Transverse colon (tissue), 4 donors: ENCODE measurements around the gene TRAIP. TPM values are rescaled to one million over a fixed set of nuclear protein-coding genes. Genes with fewer than 3 reads are reported as not detected.

ENCODE experiments used
- DNase-seq: peaks from one replicate; pipeline ENCODE4 v3.0.0-alpha.2; 2019
- H3K27ac ChIP-seq, 4 donors: fragments of 200-600 bp; sonication (generic); 2 replicates each; pipeline ENCODE4 v1.5.1; 2016 to 2018; ENCODE audit warnings: inconsistent platforms in 4 of 4
- H3K27me3 ChIP-seq: fragments of 200-600 bp; sonication (generic); 2 replicates; pipeline ENCODE4 v1.5.1; 2017; ENCODE audit warnings: inconsistent platforms
- H3K36me3 ChIP-seq, 4 donors: fragments of 200-600 bp; sonication (generic); 2 replicates each; pipeline ENCODE4 v1.5.1; 2017 to 2019; ENCODE audit warnings: inconsistent platforms in 4 of 4
- H3K4me1 ChIP-seq, 4 donors: fragments of 200-600 bp; sonication (generic); 2 replicates each; pipeline ENCODE4 v1.5.1; 2017 to 2020; ENCODE audit warnings: inconsistent platforms in 4 of 4
- H3K4me3 ChIP-seq, 4 donors: fragments of 200-600 bp; sonication (generic); 1 replicate in 1 of 4; 2 replicates in 3 of 4; pipeline versions ENCODE4 v1.5.1 to v1.6.1; 2017 to 2019; ENCODE audit warnings: inconsistent platforms in 4 of 4
- H3K9me3 ChIP-seq, 2 donors: fragments of 200-600 bp; sonication (generic); 2 replicates each; pipeline ENCODE4 v1.5.1; 2017 to 2019; ENCODE audit warnings: inconsistent platforms in 2 of 2
- EP300 ChIP-seq: sonication (generic); formaldehyde crosslinking; IDR thresholded peaks from one replicate; pipeline ENCODE4 v1.6.1; 2017; ENCODE audit warnings: antibody characterized with exemption, low read depth
- POLR2A ChIP-seq: fragments of 450-650 bp; IDR thresholded peaks from one replicate; pipeline ENCODE4 v1.6.1; 2016; ENCODE audit warnings: antibody characterized with exemption, mild to moderate bottlenecking, moderate library complexity
- POLR2AphosphoS5 ChIP-seq, 3 donors: sonication (generic); formaldehyde crosslinking; IDR thresholded peaks; one replicate each; pipeline ENCODE4 v1.6.1; 2016; ENCODE audit warnings: antibody characterized with exemption in 3 of 3
- WGBS, 2 donors: methylation state at CpG; one replicate each; pipeline ENCODE4 v1.1.5; 2018; ENCODE audit warnings: low coverage in 1 of 2; 5-methylcytosine and 5-hydroxymethylcytosine counted together
- in situ Hi-C, 4 donors: fragments of 200-750 bp; cut with MboI; loops; one replicate each; pipeline versions ENCODE4 v1.15.0 to v1.15.1; 2017; ENCODE audit warnings: low sequenced_read_pairs in 3 of 4, low pct_ligation_motif_present in 1 of 4, low pct_unique_long_range_greater_than_20kb in 1 of 4
- intact Hi-C: fragments of 100-400 bp; cut with DNase I; formaldehyde crosslinking; loops from one replicate; pipeline ENCODE4 v1.15.1; 2023; ENCODE audit warnings: low total_unique reads
- total RNA-seq, 4 donors: library from RNA; depleted of rRNA; stranded (reverse); fragments of >200 nt; gene quantifications; one replicate each; pipeline ENCODE4 v1.1.0, GENCODE V29; 2016
- TF ChIP-seq, protein P1 (sequence below), 5 experiments: fragments of 200-600 bp in 3 of 5; fragments of 450-650 bp in 2 of 5; sonication (generic) in 3 of 5; IDR thresholded peaks; 1 replicate in 2 of 5; 2 replicates in 3 of 5; pipeline ENCODE4 v1.5.1; 2016 to 2017; ENCODE audit warnings: antibody characterized with exemption in 5 of 5, inconsistent platforms in 3 of 5, mild to moderate bottlenecking in 2 of 5, moderate library complexity in 1 of 5

Gene TRAIP
- total RNA-seq, 4 donors from 2014 or later, result 1.2 to 1.7 (median 1.6) TPM

DNA sequence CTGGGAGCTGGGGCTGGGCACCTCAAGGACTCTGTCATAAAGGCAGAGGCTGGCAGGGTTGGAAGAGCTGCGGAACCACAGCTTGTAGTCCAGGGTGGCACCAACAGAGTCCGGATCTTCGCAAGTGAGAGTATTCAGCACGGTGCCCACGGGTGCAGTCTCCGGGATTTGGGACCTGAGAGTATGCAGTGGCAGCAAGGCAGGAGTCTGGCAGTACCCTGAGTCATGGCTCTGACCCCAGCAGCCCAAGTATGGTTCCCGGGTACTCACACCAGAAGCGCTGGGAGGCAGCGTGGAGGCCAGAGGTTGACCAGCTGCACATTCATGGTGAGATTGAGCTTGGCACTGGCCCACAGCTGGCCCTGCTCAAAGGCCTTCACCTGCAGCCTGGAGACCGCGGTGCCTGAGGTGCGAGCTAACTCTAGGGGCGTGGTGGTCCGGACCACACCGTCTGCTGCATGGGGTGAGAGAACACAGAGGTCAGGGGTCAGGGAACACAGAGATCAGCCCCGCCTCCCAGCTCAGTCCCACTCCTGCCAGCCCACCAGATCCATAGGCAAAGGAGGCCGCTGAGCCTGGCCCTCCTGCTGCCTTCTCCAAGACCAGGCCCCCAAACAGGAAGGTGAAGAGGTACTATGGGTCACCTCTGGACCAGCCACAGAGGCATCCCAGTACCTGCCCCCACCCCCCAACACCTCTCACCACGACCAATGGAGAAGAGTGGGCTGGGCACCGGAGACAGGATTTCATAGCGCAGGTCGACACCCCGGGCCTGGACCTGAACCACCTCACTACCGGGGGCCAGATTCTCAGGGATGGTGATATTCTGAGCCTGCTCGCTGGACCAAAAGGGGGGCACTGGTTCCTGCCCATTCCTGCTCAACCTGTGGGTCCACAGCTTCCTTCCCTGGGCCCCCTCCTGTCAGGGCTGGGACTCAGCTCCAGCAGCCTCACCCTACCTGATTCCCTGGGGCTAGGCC is 61.1 kb downstream of the TRAIP start:
- H3K36me3 ChIP-seq, result no peaks in the 10 kb centered on the region
- no peaks in the 10 kb centered on the region for H3K4me1 ChIP-seq
- H3K27me3 ChIP-seq, result no peaks in the 10 kb centered on the region
- WGBS, 2 donors, result 86% methylated on average over 24 of the region's 24 CpGs; no CpG with 5 or more reads in 1 of the 2 donors
- DNase-seq, result no peak
- H3K9me3 ChIP-seq, result no peaks in the 10 kb centered on the region
- intact Hi-C loops (no loop called here), in situ Hi-C loops (no loop called here)
- no peak overlapping the region for H3K27ac ChIP-seq
- H3K4me3 ChIP-seq, result no peak overlapping the region
- TF ChIP-seq POLR2AphosphoS5 (IDR thresholded peaks at IDR 0.05) (no peak), EP300 (no peak), POLR2A (no peak)
- TF ChIP-seq, protein P1, sequence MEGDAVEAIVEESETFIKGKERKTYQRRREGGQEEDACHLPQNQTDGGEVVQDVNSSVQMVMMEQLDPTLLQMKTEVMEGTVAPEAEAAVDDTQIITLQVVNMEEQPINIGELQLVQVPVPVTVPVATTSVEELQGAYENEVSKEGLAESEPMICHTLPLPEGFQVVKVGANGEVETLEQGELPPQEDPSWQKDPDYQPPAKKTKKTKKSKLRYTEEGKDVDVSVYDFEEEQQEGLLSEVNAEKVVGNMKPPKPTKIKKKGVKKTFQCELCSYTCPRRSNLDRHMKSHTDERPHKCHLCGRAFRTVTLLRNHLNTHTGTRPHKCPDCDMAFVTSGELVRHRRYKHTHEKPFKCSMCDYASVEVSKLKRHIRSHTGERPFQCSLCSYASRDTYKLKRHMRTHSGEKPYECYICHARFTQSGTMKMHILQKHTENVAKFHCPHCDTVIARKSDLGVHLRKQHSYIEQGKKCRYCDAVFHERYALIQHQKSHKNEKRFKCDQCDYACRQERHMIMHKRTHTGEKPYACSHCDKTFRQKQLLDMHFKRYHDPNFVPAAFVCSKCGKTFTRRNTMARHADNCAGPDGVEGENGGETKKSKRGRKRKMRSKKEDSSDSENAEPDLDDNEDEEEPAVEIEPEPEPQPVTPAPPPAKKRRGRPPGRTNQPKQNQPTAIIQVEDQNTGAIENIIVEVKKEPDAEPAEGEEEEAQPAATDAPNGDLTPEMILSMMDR (IDR thresholded peaks at IDR 0.05), result no peak

DNA sequence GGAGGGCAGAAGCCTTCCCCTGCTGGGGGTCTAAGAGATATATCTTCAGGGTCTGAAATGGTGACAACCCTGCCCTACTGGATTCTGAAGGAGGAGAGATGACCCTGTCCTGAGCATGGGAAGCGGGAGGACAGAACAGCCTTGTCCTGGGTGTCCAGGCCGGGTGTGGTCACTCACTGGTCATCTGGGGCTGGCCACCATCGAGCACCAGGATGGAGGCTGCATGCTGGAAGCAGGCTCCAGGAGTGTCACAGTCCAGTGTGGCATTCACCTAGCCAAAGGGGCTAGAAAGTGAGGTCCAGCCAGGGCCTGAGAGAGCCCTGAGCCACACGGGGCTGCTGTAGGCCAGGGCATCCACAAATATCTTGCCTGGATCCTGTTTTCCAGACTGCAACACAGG is 61.9 kb downstream of the TRAIP start:
- TF ChIP-seq, protein P1 (IDR thresholded peaks at IDR 0.05), result no peak
- no peak for DNase-seq
- Histone ChIP-seq H3K9me3 (no peaks in the 10 kb centered on the region), H3K4me3 (no peak overlapping the region), H3K4me1 (no peaks in the 10 kb centered on the region), H3K27ac (no peak overlapping the region), H3K27me3 (no peaks in the 10 kb centered on the region), H3K36me3 (no peaks in the 10 kb centered on the region)
- intact Hi-C loops, result no loop called here
- WGBS, 2 donors, result 60% methylated on average over 4 of the region's 4 CpGs; no CpG with 5 or more reads in 1 of the 2 donors
- in situ Hi-C loops, result no loop called here

DNA sequence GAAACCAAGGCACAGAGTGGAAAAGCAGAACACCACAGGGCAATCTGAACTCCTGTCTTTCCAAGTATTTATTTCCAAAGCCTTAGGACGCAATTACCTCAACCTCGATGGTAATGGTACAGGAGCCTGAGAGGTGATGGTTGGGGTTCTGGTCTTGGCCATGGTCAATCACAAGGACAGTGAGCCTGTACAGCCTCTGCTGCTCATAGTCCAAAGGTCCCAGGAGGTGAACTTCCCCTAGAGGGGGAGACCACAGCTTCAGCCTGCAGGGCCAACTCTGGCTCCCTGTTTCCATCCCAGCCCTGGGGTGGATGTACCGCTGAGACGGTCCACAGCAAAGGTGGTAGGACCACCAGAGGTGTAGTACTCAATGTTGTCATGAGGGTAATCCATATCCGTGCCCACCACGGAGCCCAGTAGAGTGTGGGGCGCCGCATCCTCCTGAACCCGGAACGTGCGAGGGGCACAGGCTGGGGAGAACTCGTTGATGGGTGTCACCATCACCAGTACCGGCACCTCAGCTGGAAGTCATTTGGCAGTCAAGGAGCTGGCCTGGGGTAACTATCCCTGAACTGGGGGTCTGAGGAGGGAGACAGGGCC is 62.8 kb downstream of the TRAIP start:
- Histone ChIP-seq H3K27me3 (no peaks in the 10 kb centered on the region), H3K4me3 (no peak overlapping the region), H3K36me3 (no peaks in the 10 kb centered on the region), H3K4me1 (no peaks in the 10 kb centered on the region), H3K27ac (no peak overlapping the region), H3K9me3 (no peaks in the 10 kb centered on the region)
- in situ Hi-C loops (no loop called here), intact Hi-C loops (no loop called here)
- TF ChIP-seq POLR2A, result no peak
- TF ChIP-seq EP300, result no peak
- TF ChIP-seq POLR2AphosphoS5 (IDR thresholded peaks at IDR 0.05), result no peak
- TF ChIP-seq, protein P1 (IDR thresholded peaks at IDR 0.05), result no peak
- WGBS, 2 donors, result 94% methylated on average over 13 of the region's 13 CpGs; no CpG with 5 or more reads in 1 of the 2 donors
- DNase-seq, result no peak

DNA sequence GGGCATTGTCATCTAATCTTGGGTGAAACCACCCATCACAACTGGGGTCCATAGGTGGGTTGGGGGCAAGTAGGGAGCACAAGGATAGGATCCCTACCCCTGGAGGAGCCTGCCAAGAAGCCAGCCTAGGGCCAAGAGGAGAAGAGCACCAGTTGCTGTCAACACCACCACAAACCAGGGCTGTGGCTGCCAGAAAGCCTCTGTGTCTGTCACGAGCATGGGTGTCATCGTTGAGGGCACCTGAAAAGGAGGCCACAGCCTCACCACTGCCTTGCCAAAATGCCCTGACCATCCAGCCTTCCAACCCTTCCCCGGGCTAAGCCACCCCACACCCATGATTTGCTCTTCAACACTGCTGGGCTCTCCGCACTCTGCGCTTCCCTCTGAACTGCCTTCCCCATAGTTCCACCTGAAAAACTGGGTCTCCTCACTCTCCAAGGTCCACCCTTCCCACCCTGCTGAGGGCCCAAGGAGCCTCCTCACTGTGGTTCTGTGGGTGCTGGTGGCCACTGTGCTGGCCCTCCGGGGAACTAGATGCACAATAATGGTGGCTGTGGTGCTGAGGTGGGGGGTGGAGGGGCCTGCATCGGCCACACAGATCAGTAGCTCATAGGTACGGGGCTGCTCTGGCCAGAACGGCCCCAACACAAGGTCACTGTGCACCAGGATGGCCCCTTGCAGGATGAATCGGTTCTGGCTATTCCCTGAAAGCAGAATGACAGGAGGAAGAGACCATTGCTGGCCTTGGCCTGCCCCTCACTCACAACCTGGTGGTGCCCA is 63.8 kb downstream of the TRAIP start:
- Histone ChIP-seq H3K36me3 (no peaks in the 10 kb centered on the region), H3K9me3 (no peaks in the 10 kb centered on the region), H3K27me3 (no peaks in the 10 kb centered on the region), H3K27ac (no peak overlapping the region), H3K4me3 (no peak overlapping the region), H3K4me1 (peaks cover 0 to under 1% (median 0%) of the 10 kb centered on the region in 4 donors)
- in situ Hi-C loops, result no loop called here
- WGBS, 2 donors, result 91% methylated on average over 10 of the region's 10 CpGs; no CpG with 5 or more reads in 1 of the 2 donors
- no peak for TF ChIP-seq EP300
- no peak for TF ChIP-seq POLR2AphosphoS5 (IDR thresholded peaks at IDR 0.05)
- TF ChIP-seq, protein P1 (IDR thresholded peaks at IDR 0.05), result no peak
- no peak for TF ChIP-seq POLR2A
- intact Hi-C loops, result no loop called here
- DNase-seq, result no peak
